GM19397 (cell line): ENCODE data around the gene TAS2R50.

Source experiments
- ATAC-seq: cut with Tn5 transposase; IDR thresholded peaks from one replicate; pipeline ENCODE4 v1.9.1; 2021; ENCODE audit warnings: mild to moderate bottlenecking, moderate library complexity; ENCODE audit not compliant: unreplicated experiment

Gene TAS2R50

DNA sequence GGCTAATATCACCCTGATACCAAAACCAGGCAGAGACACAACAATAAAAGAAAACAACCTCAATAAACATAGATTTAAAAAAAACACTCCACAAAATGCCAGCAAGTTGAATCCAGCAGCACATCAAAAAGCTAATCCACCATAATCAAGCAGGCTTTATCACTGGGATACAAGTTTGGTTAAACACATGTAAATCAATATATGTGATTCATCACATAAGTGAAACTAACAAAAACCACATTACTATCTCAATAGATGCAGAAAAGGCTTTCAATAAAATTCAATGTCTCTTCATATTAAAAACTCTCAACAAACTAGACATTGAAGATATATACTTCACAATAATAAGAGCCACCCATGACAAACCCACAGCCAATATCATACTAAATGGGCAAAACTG is 30.6 kb downstream of the TAS2R50 start:
- ATAC-seq, result no peak

DNA sequence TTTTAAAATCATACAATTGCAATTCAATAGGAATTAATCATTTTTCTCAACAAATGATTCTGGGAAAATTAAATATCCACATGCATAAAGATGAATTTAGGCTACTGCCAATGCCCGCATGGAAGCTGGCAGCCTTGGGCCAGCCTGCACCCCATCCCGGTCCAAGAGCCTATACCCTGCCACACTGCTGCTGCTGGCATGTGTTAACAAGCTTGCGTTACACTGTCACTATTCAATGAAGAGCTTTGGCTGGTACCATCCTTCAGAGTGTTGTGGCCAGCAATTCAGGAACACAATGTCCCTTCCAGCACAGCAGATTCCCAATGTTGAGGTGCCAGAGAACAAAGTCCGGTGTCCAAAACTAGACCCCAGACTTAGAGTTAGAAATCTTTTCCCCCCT is 34.1 kb downstream of the TAS2R50 start:
- no peak for ATAC-seq

DNA sequence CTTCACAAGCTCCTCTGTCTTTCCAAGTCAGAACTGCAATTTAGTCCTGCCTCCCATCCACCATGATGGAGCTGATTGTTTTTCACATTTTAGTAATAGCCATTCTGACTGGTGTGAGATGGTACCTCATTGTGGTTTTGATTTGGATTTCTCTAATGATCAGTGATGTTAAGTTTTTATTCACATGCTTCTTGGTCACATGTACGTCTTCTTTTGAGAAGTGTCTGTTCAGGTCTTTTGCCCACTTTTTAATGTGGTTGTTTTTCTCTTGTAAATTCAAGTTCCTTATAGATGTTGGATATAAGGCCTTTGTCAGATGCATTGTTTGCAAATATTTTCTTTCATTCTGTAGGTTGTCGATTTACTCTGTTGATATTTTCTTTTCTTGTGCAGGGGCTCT is 43.5 kb downstream of the TAS2R50 start:
- ATAC-seq, result no peak

DNA sequence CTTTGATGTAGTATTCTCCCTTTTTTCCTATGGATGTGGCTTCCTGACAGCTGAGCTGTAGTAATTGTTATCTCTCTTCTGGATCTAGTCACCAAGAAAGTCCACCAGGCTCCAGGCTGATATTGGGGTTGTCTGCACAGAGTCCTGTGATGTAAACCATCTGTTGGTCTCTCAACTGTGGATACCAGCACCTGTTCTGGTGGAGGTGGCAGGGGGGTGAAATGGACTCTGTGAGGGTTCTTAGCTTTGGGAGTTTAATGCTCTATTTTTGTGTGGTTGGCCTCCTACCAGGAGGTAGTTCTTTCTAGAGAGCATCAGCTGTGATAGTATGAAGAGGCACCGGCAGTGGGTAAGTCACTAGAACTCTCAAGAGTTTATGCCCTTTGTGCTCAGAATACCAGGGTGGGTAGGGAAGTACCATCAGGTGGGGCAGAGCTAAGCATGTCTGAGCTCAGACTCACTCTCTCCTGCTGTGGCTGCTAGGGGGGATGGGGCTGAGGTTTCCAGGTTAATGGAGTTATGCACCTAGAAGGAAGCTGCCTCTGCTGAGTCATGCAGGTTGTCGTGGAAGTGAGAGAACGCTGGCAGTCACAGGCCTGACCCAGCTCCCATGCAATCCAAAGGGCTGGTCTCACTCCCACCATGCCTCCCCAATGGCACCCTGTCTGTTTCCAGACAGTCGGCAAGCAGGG is 44.6 kb downstream of the TAS2R50 start:
- no peak for ATAC-seq

DNA sequence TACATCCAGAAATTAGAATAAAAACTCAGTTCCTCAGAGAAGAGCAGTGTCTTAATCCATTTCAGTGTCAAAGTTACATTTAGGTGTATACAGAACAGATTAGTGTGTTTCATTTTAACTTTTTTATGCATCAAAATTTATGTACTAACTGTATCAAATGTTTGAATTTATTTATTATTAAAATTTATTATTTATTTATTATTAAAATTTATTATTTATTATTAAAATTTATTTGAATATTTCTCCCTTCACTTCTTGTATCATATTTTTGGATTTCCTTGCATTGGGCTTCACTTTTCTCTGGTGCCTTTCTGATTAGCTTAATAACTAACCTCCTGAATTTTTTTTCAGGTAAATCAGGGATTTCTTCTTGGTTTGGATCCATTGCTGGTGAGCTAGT is 45.3 kb downstream of the TAS2R50 start:
- ATAC-seq, result no peak

DNA sequence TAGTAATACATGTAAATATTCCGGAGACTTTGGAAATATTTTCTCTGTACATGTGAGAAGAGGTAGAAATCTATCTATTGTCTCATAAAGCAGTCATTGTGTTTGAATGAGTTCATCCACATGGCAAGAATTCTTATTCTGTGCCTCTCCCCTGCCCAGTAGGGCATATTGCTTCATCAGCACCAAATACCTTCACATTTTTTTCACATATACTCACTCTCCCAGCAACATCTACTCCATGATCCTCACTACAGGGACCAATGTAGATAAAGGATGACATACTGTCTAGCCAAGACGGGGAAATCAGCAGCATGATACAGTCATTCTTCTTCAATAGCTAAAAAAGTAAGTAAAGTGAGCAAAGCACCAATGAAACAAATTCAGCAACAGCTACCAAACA is 46.3 kb downstream of the TAS2R50 start:
- ATAC-seq, result no peak

DNA sequence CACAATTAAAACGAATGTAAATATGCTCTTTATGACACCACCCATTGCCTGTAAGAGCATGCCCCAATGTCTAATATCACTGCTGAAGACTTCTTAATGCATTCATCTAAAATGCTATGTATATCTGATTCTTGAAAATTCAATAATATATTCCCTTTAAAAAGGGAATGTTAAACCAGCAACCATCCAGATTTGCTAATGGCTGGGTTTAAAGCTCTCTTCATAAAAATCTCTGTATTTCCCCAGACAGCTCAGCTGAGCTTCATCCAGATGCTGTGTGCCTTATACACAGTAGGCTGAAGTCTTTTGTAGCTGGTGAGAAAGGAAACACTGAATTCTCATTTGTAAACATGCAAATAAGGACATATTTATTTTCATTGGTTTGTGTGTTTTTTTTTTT is 47.5 kb downstream of the TAS2R50 start, which contains the start of gene TAS2R14:
TAS2R14 (minus strand) TSS at position 101 of the 400 bp plus-strand sequence; CDS start at position 45, 56 bp downstream.
- ATAC-seq, result no peak

DNA sequence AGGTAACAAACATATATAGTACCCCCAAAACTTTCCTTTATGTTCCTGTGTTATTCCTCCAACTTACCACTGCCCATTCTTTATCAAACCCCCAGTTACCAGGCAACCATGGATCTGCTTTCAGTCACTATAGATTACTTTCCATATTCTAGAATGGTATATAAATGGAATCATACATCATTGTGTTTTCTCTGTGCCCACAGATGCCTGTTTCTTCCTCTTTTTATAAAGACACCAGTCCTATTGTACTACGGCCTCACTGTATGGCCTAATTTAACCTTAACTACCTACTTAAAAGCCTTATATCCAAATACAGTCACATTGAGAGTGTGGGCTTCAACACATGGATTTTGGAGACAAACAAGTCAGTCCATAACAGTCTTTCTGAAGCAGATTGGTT is 50.2 kb downstream of the TAS2R50 start:
- no peak for ATAC-seq
